NCI-H82 treated with DMSO at 0.1 percent for 48 hours (cell line): ENCODE measurements around the gene SLC25A31.

ENCODE experiments used
- DNase-seq: peaks from one replicate; lab custom pipeline; 2025; ENCODE audit not compliant: unreplicated experiment; lab: John Stamatoyannopoulos, UW

The SLC25A31 gene

GRCh38 chr4:127730142-127730913, at the start of gene SLC25A31:
Gene SLC25A31, plus strand, starts transcription at chr4:127730400. Its CDS starts 146 bp downstream, at chr4:127730546.
- no peak for DNase-seq

GRCh38 chr4:127685292-127685691, 44.9 kb upstream of the SLC25A31 start:
- DNase-seq: no peak

- no peak for DNase-seq
Observed at GRCh38 chr4:127686658-127687057, 43.5 kb upstream of the SLC25A31 start.

- DNase-seq: no peak
Observed at GRCh38 chr4:127687580-127687979, 42.6 kb upstream of the SLC25A31 start.

GRCh38 chr4:127698789-127699200, 31.4 kb upstream of the SLC25A31 start:
- no peak for DNase-seq

GRCh38 chr4:127708985-127709384, 21.2 kb upstream of the SLC25A31 start:
- no peak for DNase-seq

GRCh38 chr4:127709456-127709855, 20.7 kb upstream of the SLC25A31 start:
- DNase-seq: no peak

GRCh38 chr4:127731406-127731805, 1.2 kb downstream of the SLC25A31 start:
- no peak for DNase-seq

GRCh38 chr4:127732623-127733328, 2.6 kb downstream of the SLC25A31 start:
- DNase-seq: no peak

GRCh38 chr4:127734976-127735375, 4.8 kb downstream of the SLC25A31 start:
- no peak for DNase-seq

- no peak for DNase-seq
Observed at GRCh38 chr4:127737295-127737694, 7.1 kb downstream of the SLC25A31 start.

- DNase-seq: no peak
Observed at GRCh38 chr4:127741247-127741646, 11.0 kb downstream of the SLC25A31 start.

GRCh38 chr4:127747883-127748282, 17.7 kb downstream of the SLC25A31 start:
- no peak for DNase-seq

GRCh38 chr4:127748957-127749356, 18.8 kb downstream of the SLC25A31 start:
- no peak for DNase-seq

GRCh38 chr4:127756906-127757305, 26.7 kb downstream of the SLC25A31 start:
- DNase-seq: no peak

GRCh38 chr4:127759228-127759820, 29.1 kb downstream of the SLC25A31 start:
- no peak for DNase-seq

- DNase-seq: no peak
Observed at GRCh38 chr4:127759893-127760292, 29.7 kb downstream of the SLC25A31 start.

- no peak for DNase-seq
Observed at GRCh38 chr4:127771535-127772275, 41.5 kb downstream of the SLC25A31 start.

GRCh38 chr4:127772769-127773671, 42.8 kb downstream of the SLC25A31 start:
- no peak for DNase-seq

GRCh38 chr4:127775843-127776242, 45.6 kb downstream of the SLC25A31 start:
- no peak for DNase-seq
